Neutrophil (primary cell): Measurements from ENCODE around the gene CDH20.
"Not testable (repeated sequence)": the region's sequence is repeated elsewhere in the genome, so short reads cannot be mapped to it uniquely, and the experiment has no call there.

Source experiments
- H3K27ac ChIP-seq: fragments of 200-600 bp; sonication (generic); 2 replicates; pipeline ENCODE4 v1.5.1; 2016; ENCODE audit warnings: mild to moderate bottlenecking, moderate library complexity
- H3K27me3 ChIP-seq: fragments of 200-600 bp; sonication (generic); 2 replicates; pipeline ENCODE4 v1.6.0; 2016; ENCODE audit warnings: mild to moderate bottlenecking
- H3K36me3 ChIP-seq: fragments of 200-600 bp; sonication (generic); 2 replicates; pipeline ENCODE4 v1.5.1; 2017
- H3K4me1 ChIP-seq, 2 experiments: fragments of 200-600 bp in 1 of 2; sonication (generic) in 1 of 2; 1 replicate in 1 of 2; 2 replicates in 1 of 2; pipeline versions ENCODE4 v1.5.1 to v1.6.1; 2013 to 2016; ENCODE audit warnings: low read depth in 1 of 2, low read length in 1 of 2, mild to moderate bottlenecking in 1 of 2, moderate library complexity in 1 of 2; ENCODE audit not compliant: control insufficient read depth in 1 of 2, insufficient read depth in 1 of 2
- H3K4me3 ChIP-seq, 2 experiments: fragments of 200-600 bp in 1 of 2; sonication (generic) in 1 of 2; 1 replicate in 1 of 2; 2 replicates in 1 of 2; pipeline ENCODE4 v1.5.1; 2013 to 2016; ENCODE audit warnings: low read depth in 1 of 2, low read length in 1 of 2, mild to moderate bottlenecking in 1 of 2, moderate library complexity in 1 of 2
- H3K9me3 ChIP-seq: fragments of 200-600 bp; sonication (generic); 2 replicates; pipeline ENCODE4 v1.5.1; 2016
- CTCF ChIP-seq: fragments of 200-600 bp; sonication (generic); IDR thresholded peaks from 2 replicates; pipeline ENCODE4 v1.5.1; 2016; ENCODE audit warnings: antibody characterized with exemption

Gene CDH20

GRCh38 chr18:61360404-61361383, 27.5 kb downstream of the CDH20 start:
- no peaks in the 10 kb centered on the region for H3K9me3 ChIP-seq
- no peak overlapping the region for H3K27ac ChIP-seq

GRCh38 chr18:61362511-61362910, 29.3 kb downstream of the CDH20 start:
- peaks cover 0 to 5% of the 10 kb centered on the region in 2 experiments for H3K4me1 ChIP-seq
- H3K4me3 ChIP-seq, result no peak overlapping the region
- H3K27me3 ChIP-seq, result no peaks in the 10 kb centered on the region
- no peak for TF ChIP-seq CTCF
- no peak overlapping the region for H3K27ac ChIP-seq
- no peaks in the 10 kb centered on the region for H3K9me3 ChIP-seq
- no peaks in the 10 kb centered on the region for H3K36me3 ChIP-seq

More at GRCh38 chr18:61360404-61361383, 27.5 kb downstream of the CDH20 start:
- no peaks in the 10 kb centered on the region for H3K27me3 ChIP-seq
- no peaks in the 10 kb centered on the region for H3K36me3 ChIP-seq
- H3K4me3 ChIP-seq, result no peak overlapping the region
- TF ChIP-seq CTCF, result no peak
- H3K4me1 ChIP-seq, result peaks cover 0 to 5% of the 10 kb centered on the region in 2 experiments

GRCh38 chr18:61364953-61365352, 31.7 kb downstream of the CDH20 start:
- no peak for TF ChIP-seq CTCF
- Histone ChIP-seq H3K9me3 (no peaks in the 10 kb centered on the region), H3K27ac (no peak overlapping the region)

GRCh38 chr18:61368001-61368400, 34.8 kb downstream of the CDH20 start:
- TF ChIP-seq CTCF, result no peak
- Histone ChIP-seq H3K27ac (no peak overlapping the region), H3K4me3 (no peak overlapping the region)

More at GRCh38 chr18:61364953-61365352, 31.7 kb downstream of the CDH20 start:
- Histone ChIP-seq H3K4me1 (peaks cover 0 to 5% of the 10 kb centered on the region in 2 experiments), H3K4me3 (no peak overlapping the region), H3K36me3 (no peaks in the 10 kb centered on the region), H3K27me3 (no peaks in the 10 kb centered on the region)

GRCh38 chr18:61369671-61370070, 36.4 kb downstream of the CDH20 start:
- H3K4me3 ChIP-seq, H3K27me3 ChIP-seq, H3K4me1 ChIP-seq, H3K9me3 ChIP-seq, H3K36me3 ChIP-seq, H3K27ac ChIP-seq: not testable (repeated sequence)

More at GRCh38 chr18:61368001-61368400, 34.8 kb downstream of the CDH20 start:
- no peaks in the 10 kb centered on the region for H3K4me1 ChIP-seq
- no peaks in the 10 kb centered on the region for H3K27me3 ChIP-seq
- no peaks in the 10 kb centered on the region for H3K36me3 ChIP-seq
- no peaks in the 10 kb centered on the region for H3K9me3 ChIP-seq

GRCh38 chr18:61371111-61371510, 37.9 kb downstream of the CDH20 start:
- Histone ChIP-seq H3K9me3 (no peaks in the 10 kb centered on the region), H3K27ac (no peak overlapping the region), H3K27me3 (no peaks in the 10 kb centered on the region), H3K4me1 (no peaks in the 10 kb centered on the region), H3K4me3 (no peak overlapping the region), H3K36me3 (no peaks in the 10 kb centered on the region)
- TF ChIP-seq CTCF, result no peak
